ENCODE measurements around the gene SSH2.

DNA sequence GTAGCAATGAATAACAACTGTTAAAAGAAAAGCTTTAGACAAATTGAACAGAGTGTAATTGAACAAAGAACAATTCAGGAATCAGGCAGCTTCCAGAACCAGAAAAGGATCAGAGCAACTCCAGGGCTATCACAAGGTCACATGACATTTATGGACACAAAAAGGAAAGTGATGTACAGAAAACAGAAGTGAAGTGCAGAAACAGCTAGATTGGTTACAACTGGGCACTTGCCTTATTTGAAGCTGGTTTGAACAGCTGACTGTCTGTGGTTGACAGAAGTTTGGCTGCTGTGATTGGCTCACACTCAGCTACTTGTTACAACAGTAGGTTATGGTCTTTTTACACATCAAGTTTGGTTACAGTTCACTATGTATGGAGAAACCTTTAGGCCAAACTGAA is 26.2 kb upstream of the SSH2 start:
- TF ChIP-seq, protein P1, sequence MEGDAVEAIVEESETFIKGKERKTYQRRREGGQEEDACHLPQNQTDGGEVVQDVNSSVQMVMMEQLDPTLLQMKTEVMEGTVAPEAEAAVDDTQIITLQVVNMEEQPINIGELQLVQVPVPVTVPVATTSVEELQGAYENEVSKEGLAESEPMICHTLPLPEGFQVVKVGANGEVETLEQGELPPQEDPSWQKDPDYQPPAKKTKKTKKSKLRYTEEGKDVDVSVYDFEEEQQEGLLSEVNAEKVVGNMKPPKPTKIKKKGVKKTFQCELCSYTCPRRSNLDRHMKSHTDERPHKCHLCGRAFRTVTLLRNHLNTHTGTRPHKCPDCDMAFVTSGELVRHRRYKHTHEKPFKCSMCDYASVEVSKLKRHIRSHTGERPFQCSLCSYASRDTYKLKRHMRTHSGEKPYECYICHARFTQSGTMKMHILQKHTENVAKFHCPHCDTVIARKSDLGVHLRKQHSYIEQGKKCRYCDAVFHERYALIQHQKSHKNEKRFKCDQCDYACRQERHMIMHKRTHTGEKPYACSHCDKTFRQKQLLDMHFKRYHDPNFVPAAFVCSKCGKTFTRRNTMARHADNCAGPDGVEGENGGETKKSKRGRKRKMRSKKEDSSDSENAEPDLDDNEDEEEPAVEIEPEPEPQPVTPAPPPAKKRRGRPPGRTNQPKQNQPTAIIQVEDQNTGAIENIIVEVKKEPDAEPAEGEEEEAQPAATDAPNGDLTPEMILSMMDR (IDR thresholded peaks at IDR 0.05) = no peak
- TF ChIP-seq POLR2A (IDR thresholded peaks at IDR 0.05) = no peak

Data from ovary (tissue), 3 donors.